AG09319 (cell line): Measurements from ENCODE around the gene DCLK2.

ENCODE experiments used
- DNase-seq: peaks from one replicate; pipeline ENCODE4 v3.0.0-alpha.2; 2010; ENCODE audit warnings: low read depth; ENCODE audit errors: extremely low read depth
- TF ChIP-seq, protein P1 (sequence below): IDR thresholded peaks from 2 replicates; pipeline ENCODE4 v1.5.1; 2011; ENCODE audit warnings: low read depth, mild to moderate bottlenecking, inconsistent platforms, low read length, moderate library complexity

Gene DCLK2

DNA sequence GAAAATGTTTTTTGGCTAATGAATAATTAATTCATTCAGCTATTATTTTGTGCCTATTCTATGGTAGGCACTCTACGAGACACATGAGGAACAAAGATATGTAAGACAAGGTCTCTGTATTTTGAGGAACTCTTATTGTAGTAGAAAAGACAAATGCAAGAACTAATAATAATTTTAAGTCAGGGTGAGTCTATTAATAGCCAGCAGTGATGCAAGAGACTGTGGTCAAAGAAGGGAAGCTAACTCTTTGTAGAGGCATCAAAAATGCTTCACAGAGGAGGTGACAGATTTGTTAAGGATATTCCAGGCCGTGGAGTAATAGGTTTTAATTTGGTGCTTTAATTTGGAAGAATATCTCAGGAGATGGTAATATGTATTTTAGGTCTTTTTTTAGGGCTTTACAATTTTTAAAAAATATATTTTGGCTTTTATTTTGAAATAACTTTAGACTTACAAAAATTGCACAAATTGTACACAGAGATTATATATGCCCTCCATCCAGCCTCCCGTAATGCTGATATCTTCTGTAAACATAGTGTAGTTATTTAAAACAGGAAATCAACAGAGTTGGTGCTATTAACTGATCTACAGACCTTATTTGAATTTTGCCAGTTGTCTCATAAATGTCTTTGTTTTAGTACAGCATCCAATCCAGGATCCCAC, 48.1 kb downstream of the DCLK2 start:
- TF ChIP-seq, protein P1, sequence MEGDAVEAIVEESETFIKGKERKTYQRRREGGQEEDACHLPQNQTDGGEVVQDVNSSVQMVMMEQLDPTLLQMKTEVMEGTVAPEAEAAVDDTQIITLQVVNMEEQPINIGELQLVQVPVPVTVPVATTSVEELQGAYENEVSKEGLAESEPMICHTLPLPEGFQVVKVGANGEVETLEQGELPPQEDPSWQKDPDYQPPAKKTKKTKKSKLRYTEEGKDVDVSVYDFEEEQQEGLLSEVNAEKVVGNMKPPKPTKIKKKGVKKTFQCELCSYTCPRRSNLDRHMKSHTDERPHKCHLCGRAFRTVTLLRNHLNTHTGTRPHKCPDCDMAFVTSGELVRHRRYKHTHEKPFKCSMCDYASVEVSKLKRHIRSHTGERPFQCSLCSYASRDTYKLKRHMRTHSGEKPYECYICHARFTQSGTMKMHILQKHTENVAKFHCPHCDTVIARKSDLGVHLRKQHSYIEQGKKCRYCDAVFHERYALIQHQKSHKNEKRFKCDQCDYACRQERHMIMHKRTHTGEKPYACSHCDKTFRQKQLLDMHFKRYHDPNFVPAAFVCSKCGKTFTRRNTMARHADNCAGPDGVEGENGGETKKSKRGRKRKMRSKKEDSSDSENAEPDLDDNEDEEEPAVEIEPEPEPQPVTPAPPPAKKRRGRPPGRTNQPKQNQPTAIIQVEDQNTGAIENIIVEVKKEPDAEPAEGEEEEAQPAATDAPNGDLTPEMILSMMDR: no peak
- DNase-seq: no peak

DNA sequence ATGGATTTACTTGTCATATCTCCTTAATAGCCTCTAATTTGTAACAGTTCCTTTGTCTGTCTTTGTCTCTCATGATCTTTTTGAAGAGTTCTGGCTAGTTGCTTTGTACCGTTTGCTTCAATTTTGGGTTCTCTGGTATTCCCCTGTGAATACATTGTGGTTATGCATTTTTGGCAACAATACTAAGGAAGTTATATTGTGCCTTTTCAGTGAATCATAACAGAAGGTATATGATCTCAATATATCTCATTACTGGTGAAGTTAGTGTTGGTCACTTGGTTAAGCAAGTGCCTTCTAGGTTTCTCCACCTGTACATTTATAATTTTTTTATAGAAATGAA, 48.6 kb downstream of the DCLK2 start:
- TF ChIP-seq, protein P1: no peak
- no peak for DNase-seq

DNA sequence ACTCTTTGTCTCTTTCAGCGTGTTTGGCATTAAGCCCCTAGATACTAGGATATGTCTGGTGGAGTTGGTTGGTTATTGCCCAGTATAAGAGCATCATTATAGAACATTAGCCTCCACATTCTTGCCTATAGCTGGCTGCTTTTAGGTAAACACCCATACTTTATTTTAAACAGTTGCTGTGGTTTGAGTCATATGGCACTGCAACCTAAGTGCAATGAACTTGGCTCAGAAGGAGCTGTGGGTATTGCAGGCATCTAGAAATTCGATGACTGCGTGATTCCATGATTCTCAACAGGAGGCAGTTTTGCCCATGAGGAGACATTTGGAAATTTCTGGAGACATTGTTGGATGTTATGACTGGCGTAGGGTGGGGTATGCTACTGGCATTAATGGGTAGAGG, 49.5 kb downstream of the DCLK2 start:
- TF ChIP-seq, protein P1: no peak
- DNase-seq: no peak

DNA sequence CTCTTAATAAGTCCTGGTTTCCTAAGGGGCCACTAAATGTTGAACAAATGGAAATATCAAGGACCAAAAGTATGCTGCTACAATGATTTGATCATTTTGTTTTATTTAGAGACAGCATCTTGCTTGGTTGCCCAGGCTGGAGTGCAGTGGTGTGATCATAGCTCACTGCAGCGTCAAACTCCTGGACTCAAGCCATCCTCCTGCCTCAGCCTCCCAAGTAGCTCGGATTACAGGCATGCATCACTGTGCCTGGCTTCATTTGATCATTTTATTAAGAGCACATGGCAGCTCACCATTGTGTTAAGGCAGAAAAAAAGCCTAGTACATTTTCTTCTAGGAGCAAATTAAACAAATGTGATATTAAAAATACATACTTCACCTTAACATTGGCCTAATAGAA, 52.7 kb downstream of the DCLK2 start:
- peak; percentile 80 for DNase-seq
- TF ChIP-seq, protein P1: no peak

DNA sequence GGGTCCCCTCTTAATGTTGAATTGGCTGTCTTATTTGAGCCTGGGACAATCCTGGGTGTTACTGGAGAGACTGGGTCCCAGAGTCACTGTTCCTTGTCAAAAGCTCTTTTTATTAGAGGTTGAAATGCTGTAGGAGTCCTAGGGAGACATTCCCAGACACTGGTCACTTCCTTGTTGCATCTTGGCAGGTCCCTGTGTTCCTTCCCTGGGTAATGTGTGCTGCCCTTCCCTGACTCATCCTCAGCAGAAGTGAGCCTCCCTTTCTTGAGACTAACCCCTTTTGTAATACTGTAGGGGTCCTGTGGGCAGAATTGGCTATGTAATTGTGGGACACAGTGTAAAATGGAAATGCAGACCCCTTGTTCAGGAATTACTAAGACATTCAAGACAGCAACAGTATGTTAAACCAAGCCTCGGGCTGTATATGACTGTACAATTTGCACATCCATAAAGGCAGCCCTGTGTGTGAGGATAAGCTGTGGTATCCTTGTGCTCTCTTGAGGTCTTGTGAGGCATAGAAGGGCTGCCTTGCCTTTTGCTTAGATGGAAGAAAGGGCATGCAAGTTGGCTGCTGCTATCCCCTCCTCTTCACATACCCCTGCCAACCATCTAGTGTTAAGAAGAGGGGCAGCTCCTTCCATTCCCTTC, 53.5 kb downstream of the DCLK2 start:
- TF ChIP-seq, protein P1: no peak

DNA sequence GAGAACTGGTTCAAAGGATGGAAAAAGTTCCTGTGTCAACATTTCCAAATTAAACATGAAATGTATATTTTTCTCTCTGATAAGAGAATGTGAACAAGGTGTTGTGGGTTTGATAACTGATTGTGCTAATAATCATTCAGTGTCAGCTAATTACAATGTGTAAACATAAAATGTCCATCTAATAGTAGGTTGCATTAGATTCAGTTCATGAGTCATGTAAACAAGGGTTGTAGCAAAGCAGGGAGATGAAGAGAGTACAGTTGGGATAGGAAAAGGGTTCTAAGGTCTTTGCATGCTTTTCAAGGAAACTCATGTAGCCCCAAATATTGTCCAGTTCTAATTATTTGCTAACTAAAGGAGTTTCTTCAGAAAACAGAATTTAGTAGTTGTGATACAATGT, 55.4 kb downstream of the DCLK2 start:
- TF ChIP-seq, protein P1: no peak
- no peak for DNase-seq

More for the DNA sequence above, 53.5 kb downstream of the DCLK2 start:
- no peak for DNase-seq

DNA sequence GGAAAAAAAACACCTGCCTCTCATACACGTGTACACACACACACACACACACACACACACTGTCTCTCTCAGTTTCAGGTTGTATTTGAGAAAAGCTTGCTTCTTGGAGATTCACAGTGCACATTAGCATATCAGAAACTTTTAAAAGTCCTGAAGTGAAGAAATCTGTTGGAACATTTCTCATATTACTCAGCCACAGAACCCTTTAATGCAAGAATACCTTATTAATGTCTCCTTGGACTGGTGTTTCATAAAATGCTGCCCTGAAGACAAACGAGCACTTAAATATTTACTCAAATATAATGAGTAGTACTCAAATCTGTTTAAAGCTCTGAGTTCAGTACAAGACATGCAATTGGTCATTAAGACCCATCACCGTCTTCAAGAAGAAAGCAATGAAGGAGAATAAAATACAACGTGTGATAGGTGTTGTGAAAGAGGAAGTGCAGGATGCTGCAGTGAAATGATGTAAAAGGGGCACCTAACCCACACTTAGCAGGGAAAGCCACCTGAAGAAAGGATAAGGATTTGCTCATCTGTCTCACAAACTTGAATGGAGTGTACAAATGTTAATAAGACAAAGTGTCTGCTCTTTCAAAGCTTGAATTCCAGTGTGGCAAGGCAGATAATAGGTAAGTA, 57.0 kb downstream of the DCLK2 start:
- DNase-seq: no peak
- TF ChIP-seq, protein P1: no peak
